ENCODE data around the gene ANGPTL3.
"Not testable (repeated sequence)": the region's sequence is repeated elsewhere in the genome, so short reads cannot be mapped to it uniquely, and the experiment has no call there.

The ANGPTL3 gene
- 0 reads per million in 4 donors for total RNA-seq

- DNase-seq = no peak
Measured at GRCh38 chr1:62597281-62597680, at the start of gene ANGPTL3. TSS of gene ANGPTL3 (plus strand) at chr1:62597520. CDS start at chr1:62597567, 47 bp downstream.

GRCh38 chr1:62561306-62561705, 36.0 kb upstream of the ANGPTL3 start:
- no peak for DNase-seq

GRCh38 chr1:62567182-62567581, 30.1 kb upstream of the ANGPTL3 start:
- DNase-seq = not testable (repeated sequence)

GRCh38 chr1:62567926-62568325, 29.4 kb upstream of the ANGPTL3 start:
- DNase-seq = not testable (repeated sequence)

- DNase-seq = not testable (repeated sequence)
Measured at GRCh38 chr1:62571517-62571916, 25.8 kb upstream of the ANGPTL3 start.

GRCh38 chr1:62572476-62572875, 24.8 kb upstream of the ANGPTL3 start:
- no peak for DNase-seq

GRCh38 chr1:62573675-62574074, 23.6 kb upstream of the ANGPTL3 start:
- DNase-seq = no peak

GRCh38 chr1:62585469-62586155, 11.7 kb upstream of the ANGPTL3 start:
- no peak for DNase-seq

- DNase-seq = no peak
Measured at GRCh38 chr1:62588000-62588399, 9.3 kb upstream of the ANGPTL3 start.

- DNase-seq = no peak
Measured at GRCh38 chr1:62589321-62589720, 8.0 kb upstream of the ANGPTL3 start.

- no peak for DNase-seq
Measured at GRCh38 chr1:62590255-62590969, 6.9 kb upstream of the ANGPTL3 start.

- DNase-seq = no peak
Measured at GRCh38 chr1:62590970-62591368, 6.4 kb upstream of the ANGPTL3 start.

GRCh38 chr1:62593825-62594394, 3.4 kb upstream of the ANGPTL3 start:
- DNase-seq = no peak

- no peak for DNase-seq
Measured at GRCh38 chr1:62595647-62596046, 1.7 kb upstream of the ANGPTL3 start.

GRCh38 chr1:62599044-62599443, 1.7 kb downstream of the ANGPTL3 start:
- DNase-seq = peak in 1 of 5 donors; percentile 1

- no peak for DNase-seq
Measured at GRCh38 chr1:62601457-62601856, 4.1 kb downstream of the ANGPTL3 start.

GRCh38 chr1:62608905-62609304, 11.6 kb downstream of the ANGPTL3 start:
- no peak for DNase-seq

GRCh38 chr1:62610588-62610987, 13.3 kb downstream of the ANGPTL3 start:
- DNase-seq = not testable (repeated sequence)

- no peak for DNase-seq
Measured at GRCh38 chr1:62612770-62613169, 15.4 kb downstream of the ANGPTL3 start.

- no peak for DNase-seq
Measured at GRCh38 chr1:62613325-62613727, 16.0 kb downstream of the ANGPTL3 start.

GRCh38 chr1:62613890-62614289, 16.6 kb downstream of the ANGPTL3 start:
- no peak for DNase-seq

GRCh38 chr1:62621907-62622306, 24.6 kb downstream of the ANGPTL3 start:
- DNase-seq = peak in 1 of 5 donors; percentile 42

GRCh38 chr1:62625415-62625814, 28.1 kb downstream of the ANGPTL3 start:
- DNase-seq = no peak

- DNase-seq = no peak
Measured at GRCh38 chr1:62628506-62628905, 31.2 kb downstream of the ANGPTL3 start.

Measured in T-helper 1 cell (primary cell).